Adrenal gland (tissue), 12 donors: Measurements from ENCODE around the gene LRPAP1. TPM values are rescaled to one million over a fixed set of nuclear protein-coding genes. Genes with fewer than 3 reads are reported as not detected.

ENCODE experiments used
- DNase-seq, 7 donors: peaks; one replicate each; pipeline ENCODE4 v3.0.0-alpha.2; 2019 to 2020
- H3K27ac ChIP-seq, 5 donors: fragments of 200-600 bp; sonication (generic) in 4 of 5; 1 replicate in 3 of 5; 2 replicates in 2 of 5; pipeline versions ENCODE4 v1.5.1 to v1.8.0; 2016 to 2020; ENCODE audit warnings: mild to moderate bottlenecking in 1 of 5
- H3K27me3 ChIP-seq: fragments of 200-600 bp; 2 replicates; pipeline ENCODE4 v1.8.0; 2021
- H3K36me3 ChIP-seq, 2 donors: fragments of 200-600 bp; replicated peaks in 1 of 2; 1 replicate in 1 of 2; 2 replicates in 1 of 2; pipeline versions ENCODE4 v1.5.1 to v1.8.0; 2018 to 2022
- H3K4me1 ChIP-seq, 2 donors: fragments of 200-600 bp; replicated peaks in 1 of 2; 1 replicate in 1 of 2; 2 replicates in 1 of 2; pipeline versions ENCODE4 v1.5.1 to v1.8.0; 2018 to 2021
- H3K4me3 ChIP-seq, 4 donors: fragments of 200-600 bp; sonication (generic) in 3 of 4; one replicate each; pipeline ENCODE4 v1.5.1; 2016 to 2018
- H3K9me3 ChIP-seq, 3 donors: fragments of 200-600 bp; sonication (generic) in 1 of 3; replicated peaks in 1 of 3; 1 replicate in 2 of 3; 2 replicates in 1 of 3; pipeline versions ENCODE4 v1.5.1 to v1.8.0; 2016 to 2021
- POLR2A ChIP-seq, 2 donors: fragments of 450-650 bp; IDR thresholded peaks; one replicate each; pipeline ENCODE4 v1.6.1; 2017; ENCODE audit warnings: antibody characterized with exemption in 2 of 2, mild to moderate bottlenecking in 2 of 2, moderate library complexity in 1 of 2
- WGBS, 4 donors: extraction: QIAGEN DNeasy Blood & Tissue Kit in 2 of 4; methylation state at CpG; one replicate each; pipeline versions ENCODE4 v1.1.5 to v1.1.7; 2013 to 2017; 5-methylcytosine and 5-hydroxymethylcytosine counted together
- intact Hi-C, 2 donors: fragments of 100-400 bp; cut with DNase I; formaldehyde crosslinking; loops; one replicate each; pipeline versions ENCODE4 v1.14.1 to v1.15.0; 2022 to 2023
- polyA plus RNA-seq, 3 donors: library from polyadenylated mRNA; stranded (reverse); fragments of 200-250 nt in 2 of 3; fragments of 350-450 nt in 1 of 3; fragmentation: Illumina TruSeq in 1 of 3; extraction: RNeasy Lipid Tissue Mini Kit (QIAGEN cat#74804) in 1 of 3; gene quantifications; one replicate each; pipeline ENCODE4 v1.2.3, GENCODE V29; 2013 to 2014
- total RNA-seq, 9 donors: library from RNA; depleted of rRNA in 4 of 9; stranded (reverse); fragments of >200 nt in 4 of 9; fragments of 120-200 nt in 1 of 9; fragmentation: NEBNext Ultra II Directional in 1 of 9; extraction: Animal tissue kit (Norgen Biotek cat#: 25700) in 1 of 9; gene quantifications; one replicate each; pipeline versions ENCODE4 v1.1.0 to v1.2.4, GENCODE V29; 2013 to 2023
- TF ChIP-seq, protein P1 (sequence below), 6 experiments: fragments of 450-650 bp in 4 of 6; fragments of 200-600 bp in 2 of 6; sonication (generic) in 1 of 6; IDR thresholded peaks; 1 replicate in 5 of 6; 2 replicates in 1 of 6; pipeline versions ENCODE4 v1.5.1 to v1.8.0; 2016 to 2021; ENCODE audit warnings: antibody characterized with exemption in 6 of 6, mild to moderate bottlenecking in 2 of 6, moderate library complexity in 1 of 6
- donor health status: healthy with polysubstance abuse.
- donor health status: Bipolar disorder and iron deficiency.
- donor health status: DM: yes; HTN: yes; CAD: no.
- donor health status: DM: no; HTN: no; CAD: no.
- donor health status: DM: no; HTN: no; CAD: no.
- donor health status: DM: yes; HTN: yes; CAD: no.

LRPAP1 gene
- total and polyA plus RNA-seq, 12 donors = 32.9 to 309 (median 188) TPM

DNA sequence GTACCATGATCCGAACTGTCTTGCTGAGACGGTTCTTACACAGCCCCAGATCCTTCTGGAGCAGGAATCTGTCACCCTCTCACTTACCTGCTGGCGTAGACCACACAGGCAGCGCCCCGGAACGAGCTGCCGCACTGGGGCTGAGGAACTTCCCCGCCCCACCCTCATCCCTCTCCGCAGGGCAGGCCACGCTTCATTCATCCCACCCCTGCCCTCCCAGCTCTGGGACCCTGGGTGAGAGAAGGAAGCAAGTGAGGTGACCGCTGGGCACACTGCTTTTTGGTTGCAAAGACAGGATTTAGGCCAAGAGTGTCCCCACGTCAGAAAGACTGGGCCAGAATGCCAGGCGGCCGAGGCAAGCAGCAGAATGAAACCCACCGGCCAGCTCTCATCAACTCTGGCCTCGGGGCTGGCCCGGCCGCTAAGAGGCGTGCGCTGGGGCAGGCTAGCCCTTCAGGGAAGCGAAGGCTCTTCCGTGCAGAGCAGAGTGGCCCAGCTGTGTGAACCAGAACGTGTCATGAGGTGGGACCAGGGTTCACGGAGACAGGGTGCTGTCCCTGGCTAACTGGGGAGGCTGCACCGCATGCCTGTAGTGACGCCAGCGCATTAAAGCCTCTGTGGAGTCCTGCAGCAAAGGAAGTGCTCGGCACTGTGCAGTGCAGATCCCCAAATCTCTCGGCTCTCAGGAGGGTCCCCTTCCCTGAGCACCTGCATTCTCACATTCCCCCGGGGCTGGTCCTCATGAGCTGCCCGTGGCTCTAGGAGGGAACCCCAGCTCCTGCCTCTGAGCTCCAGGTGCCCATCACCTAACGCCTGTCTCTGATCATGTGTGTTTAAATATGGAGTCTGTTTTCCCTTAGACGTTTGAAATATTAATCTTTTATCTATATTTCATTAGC lies 6.4 kb downstream of the LRPAP1 start:
- intact Hi-C loops = no loop called here
- Histone ChIP-seq H3K9me3 (no peaks in the 10 kb centered on the region), H3K36me3 (peaks cover 0 to 55% of the 10 kb centered on the region in 2 donors), H3K27me3 (no peaks in the 10 kb centered on the region), H3K4me3 (no peak overlapping the region), H3K27ac (no peak overlapping the region), H3K4me1 (peaks cover 6 to 18% of the 10 kb centered on the region in 2 donors)
- DNase-seq = no peak
- 88 to 91% (median 89%) methylated on average over 20 to 33 of the region's 33 CpGs for WGBS, 4 donors
- TF ChIP-seq POLR2A (IDR thresholded peaks at IDR 0.05) = no peak
- TF ChIP-seq, protein P1, sequence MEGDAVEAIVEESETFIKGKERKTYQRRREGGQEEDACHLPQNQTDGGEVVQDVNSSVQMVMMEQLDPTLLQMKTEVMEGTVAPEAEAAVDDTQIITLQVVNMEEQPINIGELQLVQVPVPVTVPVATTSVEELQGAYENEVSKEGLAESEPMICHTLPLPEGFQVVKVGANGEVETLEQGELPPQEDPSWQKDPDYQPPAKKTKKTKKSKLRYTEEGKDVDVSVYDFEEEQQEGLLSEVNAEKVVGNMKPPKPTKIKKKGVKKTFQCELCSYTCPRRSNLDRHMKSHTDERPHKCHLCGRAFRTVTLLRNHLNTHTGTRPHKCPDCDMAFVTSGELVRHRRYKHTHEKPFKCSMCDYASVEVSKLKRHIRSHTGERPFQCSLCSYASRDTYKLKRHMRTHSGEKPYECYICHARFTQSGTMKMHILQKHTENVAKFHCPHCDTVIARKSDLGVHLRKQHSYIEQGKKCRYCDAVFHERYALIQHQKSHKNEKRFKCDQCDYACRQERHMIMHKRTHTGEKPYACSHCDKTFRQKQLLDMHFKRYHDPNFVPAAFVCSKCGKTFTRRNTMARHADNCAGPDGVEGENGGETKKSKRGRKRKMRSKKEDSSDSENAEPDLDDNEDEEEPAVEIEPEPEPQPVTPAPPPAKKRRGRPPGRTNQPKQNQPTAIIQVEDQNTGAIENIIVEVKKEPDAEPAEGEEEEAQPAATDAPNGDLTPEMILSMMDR (IDR thresholded peaks at IDR 0.05) = no peak

DNA sequence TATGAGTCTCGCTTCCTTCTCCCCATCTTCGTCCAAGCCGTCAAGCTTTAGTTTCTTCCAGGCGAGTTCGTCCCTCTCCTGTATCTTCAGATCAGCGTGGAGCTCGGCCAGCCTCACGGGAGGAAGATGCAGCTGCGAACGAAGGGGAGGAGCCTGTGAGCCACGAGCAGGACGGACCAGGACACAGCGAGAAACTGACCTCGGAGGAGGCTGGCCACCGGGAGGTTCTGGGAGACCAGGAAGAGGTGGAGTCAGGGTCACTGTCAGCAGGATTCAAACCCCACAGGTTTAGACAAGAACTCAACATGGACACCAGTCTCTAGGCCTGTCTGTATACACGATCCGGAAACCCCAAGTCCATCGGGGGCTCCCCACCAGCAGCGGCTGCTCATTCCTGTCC lies 7.3 kb downstream of the LRPAP1 start:
- intact Hi-C loops = no loop called here
- no peaks in the 10 kb centered on the region for H3K27me3 ChIP-seq
- peaks cover 0 to 63% of the 10 kb centered on the region in 2 donors for H3K36me3 ChIP-seq
- no peak for DNase-seq
- H3K4me3 ChIP-seq = no peak overlapping the region
- peaks cover 0 to 9% of the 10 kb centered on the region in 2 donors for H3K4me1 ChIP-seq
- TF ChIP-seq POLR2A (IDR thresholded peaks at IDR 0.05) = no peak
- TF ChIP-seq, protein P1 (IDR thresholded peaks at IDR 0.05) = no peak
- no peak overlapping the region for H3K27ac ChIP-seq
- no peaks in the 10 kb centered on the region for H3K9me3 ChIP-seq
- 85 to 89% (median 87%) methylated on average over 19 of the region's 19 CpGs for WGBS, 4 donors

DNA sequence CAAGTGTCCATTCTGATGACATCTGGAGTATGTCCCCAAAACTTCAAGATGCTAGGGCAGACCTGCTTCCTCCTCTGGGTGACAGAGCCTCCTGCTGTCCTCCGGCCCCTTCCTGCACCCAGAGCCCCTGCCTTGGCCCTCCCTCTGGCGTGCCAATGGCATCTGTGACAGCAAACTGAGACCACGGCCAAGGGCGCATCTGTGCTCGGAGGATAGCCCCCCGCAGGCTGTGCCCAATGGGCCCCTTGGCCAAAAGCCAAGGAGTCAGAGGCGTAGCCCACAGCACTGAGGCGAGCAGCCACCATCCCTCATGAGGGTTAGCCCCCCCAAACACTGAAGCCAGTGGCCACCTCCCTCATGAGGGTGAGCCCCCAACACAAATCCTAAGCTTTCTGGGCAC lies 7.9 kb downstream of the LRPAP1 start:
- Histone ChIP-seq H3K9me3 (no peaks in the 10 kb centered on the region), H3K27ac (no peak overlapping the region), H3K4me1 (peaks cover 0 to 3% of the 10 kb centered on the region in 2 donors), H3K4me3 (no peak overlapping the region), H3K27me3 (no peaks in the 10 kb centered on the region), H3K36me3 (peaks cover 0 to 69% of the 10 kb centered on the region in 2 donors)
- 66 to 98% (median 96%) methylated on average over 5 to 8 of the region's 8 CpGs for WGBS, 4 donors
- intact Hi-C loops = no loop called here
- TF ChIP-seq POLR2A (IDR thresholded peaks at IDR 0.05) = no peak
- DNase-seq = no peak

DNA sequence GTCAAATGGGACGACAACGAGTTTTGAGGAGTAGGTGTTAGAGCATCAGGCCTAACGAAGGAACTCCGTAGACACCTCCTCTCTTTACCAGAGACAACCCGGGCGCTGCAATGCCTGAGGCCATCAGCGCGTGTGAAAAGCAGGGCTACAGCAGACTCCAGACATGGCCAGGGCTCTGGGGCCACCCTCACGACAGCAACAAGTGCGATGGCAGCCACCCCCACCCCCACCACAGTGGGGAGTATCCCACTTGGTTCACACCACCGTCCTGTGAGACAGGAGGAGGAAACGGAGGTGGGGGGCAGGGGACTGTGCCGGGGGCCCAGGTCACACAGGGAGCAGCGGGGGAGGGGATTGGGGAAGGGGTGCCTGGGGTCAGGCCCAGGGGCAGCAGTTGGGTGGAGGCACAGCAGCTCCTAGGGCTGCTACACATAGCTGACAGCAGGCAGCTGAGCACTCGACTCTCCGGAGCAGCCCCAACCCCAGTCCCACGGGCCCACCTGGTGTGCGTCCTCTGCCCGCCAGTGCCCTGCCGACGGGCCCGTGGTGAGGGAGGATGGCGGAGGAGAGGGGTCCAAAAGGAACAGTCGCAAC lies 8.5 kb downstream of the LRPAP1 start:
- Histone ChIP-seq H3K9me3 (no peaks in the 10 kb centered on the region), H3K4me1 (no peaks in the 10 kb centered on the region), H3K27ac (no peak overlapping the region), H3K27me3 (no peaks in the 10 kb centered on the region), H3K4me3 (no peak overlapping the region), H3K36me3 (peaks cover 0 to 70% of the 10 kb centered on the region in 2 donors)
- intact Hi-C loops = no loop called here
- DNase-seq = no peak
- WGBS, 4 donors = 88 to 92% (median 90%) methylated on average over 14 to 24 of the region's 24 CpGs
- TF ChIP-seq, protein P1 (IDR thresholded peaks at IDR 0.05) = no peak
- no peak for TF ChIP-seq POLR2A (IDR thresholded peaks at IDR 0.05)
